HG03135 (cell line): Measurements from ENCODE around the gene SARS2.
A peak's percentile ranks its signal among the peaks of the same experiment; 100 is the strongest.
"Not testable (repeated sequence)": the region's sequence is repeated elsewhere in the genome, so short reads cannot be mapped to it uniquely, and the experiment has no call there.

Source experiments
- ATAC-seq: cut with Tn5 transposase; IDR thresholded peaks from one replicate; pipeline ENCODE4 v1.9.1; 2021; ENCODE audit warnings: mild to moderate bottlenecking, moderate library complexity; ENCODE audit not compliant: unreplicated experiment

The SARS2 gene

DNA sequence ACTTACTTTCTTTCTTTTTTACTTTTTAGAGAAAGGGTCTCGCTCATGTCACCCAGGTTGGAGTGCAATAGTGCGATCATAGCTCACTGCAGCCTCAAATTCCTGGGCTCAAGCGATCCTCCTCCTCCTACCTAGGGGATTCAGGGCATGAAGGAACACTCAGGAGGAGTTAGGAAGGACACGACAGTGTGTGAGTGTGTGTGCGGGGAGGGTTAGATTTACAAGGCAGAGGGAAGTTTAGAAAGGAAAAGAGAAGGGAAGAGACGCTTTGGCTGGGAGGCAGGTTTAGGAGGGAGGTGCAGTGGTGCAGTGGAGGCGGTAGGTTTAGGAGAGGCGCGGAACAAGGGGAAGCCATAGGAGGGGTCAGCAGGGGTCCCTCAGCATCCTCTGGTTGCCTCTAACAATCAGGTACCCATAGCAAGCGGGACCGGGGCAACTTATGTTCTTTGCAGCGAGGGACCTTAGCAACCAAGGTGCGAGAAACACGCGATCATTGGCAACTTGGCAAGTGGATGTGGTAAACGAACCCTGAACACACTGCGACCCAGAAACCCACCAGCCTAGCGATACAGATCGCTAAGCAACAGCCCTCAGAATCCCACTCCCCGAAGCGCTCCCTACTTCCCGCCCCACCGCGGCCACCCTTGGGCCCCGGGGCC, 31.6 kb downstream of the SARS2 start:
- ATAC-seq: no peak

DNA sequence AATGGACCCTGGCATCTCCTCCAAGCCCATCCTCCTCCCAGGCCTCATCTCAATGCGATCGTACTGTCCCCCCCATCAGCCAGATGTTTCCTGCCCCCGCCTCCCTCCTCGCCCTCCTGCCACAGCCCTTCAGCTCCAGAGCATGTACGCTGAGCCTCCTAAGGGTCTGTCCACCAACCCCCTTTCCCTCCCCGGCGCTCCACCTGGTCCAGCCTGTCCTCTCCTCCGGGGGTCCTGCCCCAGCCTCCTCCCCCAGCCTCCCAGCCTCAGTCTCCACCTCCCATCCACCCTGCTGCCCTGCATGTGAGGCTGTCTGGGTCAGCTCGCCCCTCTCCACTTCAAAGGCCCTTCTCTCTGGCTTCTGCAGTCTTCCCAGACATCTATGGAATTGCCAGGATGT, 35.6 kb downstream of the SARS2 start:
- ATAC-seq: no peak

DNA sequence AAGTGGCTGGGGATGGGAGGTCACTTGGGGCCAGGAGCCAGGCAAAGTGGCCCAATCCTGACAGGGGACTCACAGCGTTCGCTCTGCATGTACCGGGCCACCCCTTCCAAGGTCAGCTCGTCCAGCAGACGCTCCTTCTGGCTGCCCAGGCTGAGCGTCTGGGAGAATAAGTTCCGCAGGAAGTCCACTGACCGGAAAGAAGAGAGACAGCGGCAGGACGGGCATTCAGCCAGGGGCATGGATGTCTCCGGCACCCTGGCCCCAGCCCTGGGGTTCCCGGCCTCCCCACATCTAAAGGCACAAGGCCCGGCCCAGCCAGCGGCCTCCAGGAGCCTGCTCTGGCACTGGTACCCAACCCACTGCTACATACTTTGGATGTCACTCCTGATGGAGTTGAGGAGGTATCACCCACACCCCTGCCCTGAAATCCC, 37.2 kb downstream of the SARS2 start:
- no peak for ATAC-seq

DNA sequence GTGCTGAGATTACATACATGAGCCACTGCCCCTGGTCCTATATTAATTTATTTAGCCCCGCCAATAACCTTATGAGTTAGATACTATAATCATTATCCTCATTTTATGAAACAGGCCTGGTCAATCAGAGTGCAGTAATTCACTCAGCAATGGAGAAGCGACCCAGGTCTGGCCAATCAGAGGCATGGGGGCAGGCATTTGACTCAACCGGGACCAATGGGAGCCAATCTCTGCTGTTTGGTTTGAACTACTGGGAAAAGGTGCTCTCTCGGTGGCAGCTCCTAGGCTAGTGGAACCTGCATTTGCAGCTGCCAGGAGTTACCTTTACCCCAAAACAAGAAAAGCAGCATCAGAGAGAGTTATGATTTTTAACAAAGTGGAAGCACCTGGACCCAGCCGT, 37.7 kb downstream of the SARS2 start:
- no peak for ATAC-seq

DNA sequence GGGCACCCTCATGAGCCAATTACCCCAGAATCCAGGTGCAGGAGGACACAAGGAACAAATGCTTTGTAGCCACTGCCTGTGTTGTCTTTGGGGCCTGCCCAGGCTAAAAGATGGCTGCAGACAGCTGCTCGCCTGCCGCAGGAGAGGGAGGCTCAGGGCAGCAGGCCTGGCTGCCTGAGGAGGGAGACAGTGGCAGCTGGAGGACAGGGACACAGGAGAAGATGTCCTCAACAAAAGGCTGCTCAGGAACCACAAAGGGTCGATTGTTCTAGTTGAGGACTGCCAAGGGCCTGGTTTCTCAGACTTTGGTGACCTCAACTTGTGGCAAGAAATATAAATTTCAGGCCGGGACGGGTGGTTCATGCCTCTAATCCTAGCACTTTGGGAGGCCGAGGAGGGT, 38.8 kb downstream of the SARS2 start:
- ATAC-seq: no peak

DNA sequence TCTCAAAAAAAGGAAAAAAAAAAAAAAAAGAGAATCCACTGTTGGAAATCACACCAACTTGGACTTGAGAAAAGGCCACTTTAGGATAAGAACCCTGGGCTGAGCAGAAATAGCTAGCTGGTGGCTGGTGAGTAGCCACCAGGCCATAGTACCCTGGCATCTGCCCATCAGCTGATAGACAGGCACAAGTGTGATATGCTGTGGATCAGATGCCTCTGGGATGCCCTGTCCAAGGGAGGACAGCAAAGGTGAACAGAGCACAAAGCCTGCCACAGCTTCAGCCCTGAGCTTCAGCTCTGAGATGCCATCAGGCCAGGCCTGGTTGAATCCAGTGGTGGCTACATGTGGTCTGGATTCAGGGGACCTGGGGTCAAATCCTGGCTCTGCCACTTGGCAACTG, 39.9 kb downstream of the SARS2 start:
- ATAC-seq: no peak

DNA sequence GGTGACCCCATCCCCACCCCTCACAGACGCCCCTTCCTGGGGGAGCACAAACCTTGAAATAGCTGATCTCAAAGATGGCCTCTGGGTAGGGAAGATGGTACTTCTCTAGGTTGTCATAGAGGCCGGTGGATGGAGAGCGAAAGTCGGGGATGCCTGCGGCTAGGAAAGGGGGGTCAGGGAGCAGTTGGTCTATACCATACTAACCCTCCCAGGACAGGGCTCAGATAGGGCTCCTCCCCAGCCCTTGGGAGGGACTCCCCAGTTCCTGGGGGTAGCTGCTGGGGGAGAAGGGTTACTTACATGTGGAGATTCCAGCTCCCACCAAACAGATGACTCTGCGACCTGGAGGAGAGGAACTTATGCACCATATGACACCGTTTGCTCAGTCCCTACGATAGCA, 40.8 kb downstream of the SARS2 start:
- ATAC-seq: no peak

DNA sequence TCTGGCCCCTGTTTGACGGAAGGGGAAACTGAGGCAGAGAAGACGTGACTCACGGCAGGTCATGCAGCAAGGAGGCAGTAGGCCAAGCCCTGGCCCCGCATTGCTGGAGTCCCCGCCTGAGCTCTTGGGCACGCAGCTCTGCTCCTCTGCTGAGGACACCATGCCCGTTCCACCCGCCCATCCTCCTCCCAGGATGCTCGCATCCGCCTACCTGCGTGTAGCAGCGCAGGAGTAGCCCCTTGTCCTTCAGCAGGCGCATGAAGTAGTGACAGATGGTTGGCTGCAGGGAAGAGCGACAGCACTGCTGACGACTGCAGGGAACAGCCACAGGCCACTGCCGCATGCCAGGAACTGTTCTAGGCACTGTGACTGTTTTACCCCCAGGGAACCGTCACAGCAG, 41.7 kb downstream of the SARS2 start:
- no peak for ATAC-seq

DNA sequence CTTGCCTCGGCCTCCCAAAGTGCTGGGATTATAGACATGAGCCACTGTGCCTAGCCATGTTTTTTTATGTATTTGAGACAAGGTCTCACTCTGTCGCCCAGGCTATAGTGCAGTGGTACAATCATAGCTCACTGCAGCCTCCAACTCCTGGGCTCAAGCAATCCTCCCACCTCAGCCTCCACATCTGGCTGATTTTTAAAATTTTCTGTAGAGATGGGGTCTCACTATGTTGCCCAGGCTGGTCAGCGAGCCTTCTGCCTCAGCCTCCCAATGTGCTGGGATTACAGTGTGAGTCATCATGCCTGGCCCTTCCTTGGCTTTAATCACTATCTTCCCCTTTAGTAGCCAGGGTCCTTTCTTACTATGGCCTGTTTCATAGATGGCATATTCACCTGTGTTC, 45.9 kb downstream of the SARS2 start:
- ATAC-seq: not testable (repeated sequence)

DNA sequence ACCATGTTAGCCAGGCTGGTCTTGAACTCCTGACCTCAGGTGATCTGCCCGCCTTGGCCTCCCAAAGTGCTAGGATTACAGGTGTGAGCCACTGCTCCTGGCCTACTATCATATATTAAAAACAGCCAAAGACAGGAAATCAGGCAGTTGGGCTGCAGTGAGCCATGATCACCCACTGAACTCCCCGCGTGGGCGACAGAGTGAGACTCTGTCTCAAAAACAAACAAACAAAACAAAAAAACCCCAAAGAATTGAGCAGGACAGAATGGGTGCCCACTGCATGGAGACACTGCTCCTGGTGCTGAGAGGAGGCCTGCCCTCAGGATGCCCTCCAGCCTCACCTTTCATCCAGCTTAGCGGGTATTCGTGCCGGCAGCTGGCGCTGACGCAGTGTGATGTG, 47.3 kb downstream of the SARS2 start:
- ATAC-seq: no peak

DNA sequence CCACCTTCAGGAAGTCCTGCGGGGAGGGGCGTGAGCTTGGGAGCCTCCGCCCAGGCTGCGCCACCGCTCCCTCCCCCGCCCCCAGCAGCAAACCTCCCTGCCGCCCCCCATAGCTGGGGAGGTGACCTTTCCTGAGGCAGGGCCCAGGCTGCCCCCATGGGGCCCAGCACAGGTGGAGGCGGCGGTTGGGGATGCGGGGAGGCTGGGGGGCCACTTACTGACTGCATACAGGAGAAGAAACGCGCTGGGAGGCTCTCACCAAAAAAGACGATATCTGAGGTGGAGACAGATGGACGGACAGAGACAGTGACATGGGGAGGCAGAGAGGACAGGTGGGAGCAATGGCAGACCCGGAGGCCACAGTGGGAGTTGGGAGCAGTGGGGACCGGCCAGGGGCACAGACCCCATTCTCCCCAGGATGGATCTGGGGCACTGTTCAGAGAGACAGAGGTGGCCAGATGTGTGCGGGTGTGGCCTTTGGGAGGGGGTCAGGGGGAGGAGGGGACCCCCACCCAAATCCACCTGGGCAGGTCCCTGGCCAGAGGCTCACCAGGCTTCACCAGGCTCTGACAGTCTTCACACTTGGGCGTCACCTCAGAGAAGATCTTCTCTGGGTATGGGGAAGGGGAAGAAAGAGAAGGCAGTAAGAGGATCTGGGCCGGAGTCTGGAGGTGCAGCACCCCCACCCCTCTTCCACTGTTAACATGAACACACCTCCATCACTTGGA, 49.5 kb downstream of the SARS2 start:
- no peak for ATAC-seq

DNA sequence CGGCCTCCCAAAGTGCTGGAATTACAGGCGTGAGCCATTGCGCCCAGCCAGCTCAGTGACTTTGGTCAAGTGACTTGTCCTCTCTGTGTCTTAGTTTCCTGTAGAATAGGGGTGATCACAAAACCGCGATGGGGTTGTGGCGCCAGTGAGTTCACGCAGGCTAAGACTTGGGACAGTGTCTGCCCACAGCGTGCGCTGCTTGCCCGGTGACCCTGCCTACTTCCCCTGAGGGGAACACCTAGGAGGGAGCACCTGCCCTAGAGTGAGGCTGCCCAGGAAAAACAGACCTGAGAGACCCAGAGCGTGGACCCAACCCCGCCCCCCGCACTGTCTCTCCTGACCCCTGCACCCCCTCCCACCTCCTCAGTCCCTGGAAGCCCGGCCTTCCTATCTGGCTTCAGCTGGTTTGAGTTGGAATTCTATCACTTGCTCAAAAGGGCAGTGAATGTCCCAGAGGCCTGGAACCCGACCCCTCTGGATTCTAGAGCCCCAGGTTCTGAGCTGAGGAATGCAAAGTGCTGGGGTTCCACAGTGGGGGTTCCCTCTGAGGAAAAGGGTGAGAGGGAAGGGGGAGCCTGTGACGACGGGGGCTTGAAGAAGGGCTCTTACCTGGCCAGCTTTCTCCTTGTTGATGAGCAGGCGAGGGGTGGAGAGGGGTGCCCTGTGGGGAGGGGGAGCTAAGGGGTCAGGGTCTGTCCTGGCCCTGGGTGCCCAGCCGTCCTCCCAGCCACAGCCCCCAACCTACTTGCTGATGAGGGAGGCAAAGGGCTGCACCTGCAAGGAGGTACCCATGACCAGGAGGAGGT, 50.3 kb downstream of the SARS2 start:
- no peak for ATAC-seq

DNA sequence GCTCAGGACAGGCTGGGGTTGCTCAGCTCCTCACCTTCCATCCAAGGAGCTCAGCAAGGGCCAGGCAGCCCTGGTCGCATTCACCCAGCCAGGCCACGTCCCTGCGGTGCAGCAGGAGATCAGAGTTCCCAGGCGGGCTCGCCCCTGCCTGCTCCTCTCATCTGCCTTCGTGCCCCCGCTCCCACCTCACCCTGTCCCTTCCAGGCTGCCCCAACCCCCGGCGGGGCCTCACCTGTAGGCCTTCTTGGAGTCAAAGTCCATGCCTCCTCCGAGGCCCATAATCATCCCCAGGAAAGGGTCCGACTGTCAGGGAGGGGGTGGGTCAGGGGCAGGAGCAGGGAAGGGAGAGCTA, 51.2 kb downstream of the SARS2 start:
- ATAC-seq: no peak

DNA sequence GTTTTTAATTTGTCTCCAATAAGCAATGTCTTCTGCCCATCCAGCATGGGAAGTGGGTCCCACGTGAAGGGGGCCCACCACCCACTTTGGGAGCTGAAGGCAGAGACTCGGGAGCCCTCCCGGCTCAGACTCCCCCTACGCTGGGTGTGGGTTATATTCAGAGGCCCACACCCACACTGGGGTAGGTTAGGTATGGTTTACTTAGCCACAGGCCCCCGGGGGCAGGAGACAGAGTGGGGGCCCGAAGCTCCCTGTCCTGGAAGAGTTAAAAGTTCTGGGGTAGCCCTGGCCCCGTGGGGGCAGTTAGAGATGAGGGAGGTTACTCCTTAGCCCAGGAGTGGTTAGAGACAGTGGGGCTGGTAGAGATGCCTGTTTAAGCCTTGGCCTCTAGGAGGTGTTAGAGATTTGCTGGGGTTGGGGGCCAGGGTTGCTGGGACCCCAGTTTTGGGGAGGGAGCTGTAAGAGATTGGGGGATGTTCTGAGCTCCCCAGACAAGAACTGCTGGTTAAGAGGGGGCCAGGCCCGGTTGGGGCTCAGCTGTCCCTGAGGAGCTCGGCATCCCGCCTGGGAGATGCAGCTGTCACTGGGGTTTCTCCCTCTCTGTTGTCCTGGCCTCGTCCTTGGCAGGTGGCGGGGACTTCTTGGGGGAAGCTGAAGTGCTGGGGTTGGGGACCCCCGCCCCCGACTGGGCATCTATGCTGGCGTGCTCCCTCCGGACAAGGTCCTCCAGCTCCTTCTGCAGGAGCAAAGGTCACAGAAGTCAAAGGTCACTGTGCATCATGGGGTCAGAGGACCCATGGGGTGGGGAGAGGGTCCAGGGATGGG, 51.8 kb downstream of the SARS2 start:
- ATAC-seq: no peak

DNA sequence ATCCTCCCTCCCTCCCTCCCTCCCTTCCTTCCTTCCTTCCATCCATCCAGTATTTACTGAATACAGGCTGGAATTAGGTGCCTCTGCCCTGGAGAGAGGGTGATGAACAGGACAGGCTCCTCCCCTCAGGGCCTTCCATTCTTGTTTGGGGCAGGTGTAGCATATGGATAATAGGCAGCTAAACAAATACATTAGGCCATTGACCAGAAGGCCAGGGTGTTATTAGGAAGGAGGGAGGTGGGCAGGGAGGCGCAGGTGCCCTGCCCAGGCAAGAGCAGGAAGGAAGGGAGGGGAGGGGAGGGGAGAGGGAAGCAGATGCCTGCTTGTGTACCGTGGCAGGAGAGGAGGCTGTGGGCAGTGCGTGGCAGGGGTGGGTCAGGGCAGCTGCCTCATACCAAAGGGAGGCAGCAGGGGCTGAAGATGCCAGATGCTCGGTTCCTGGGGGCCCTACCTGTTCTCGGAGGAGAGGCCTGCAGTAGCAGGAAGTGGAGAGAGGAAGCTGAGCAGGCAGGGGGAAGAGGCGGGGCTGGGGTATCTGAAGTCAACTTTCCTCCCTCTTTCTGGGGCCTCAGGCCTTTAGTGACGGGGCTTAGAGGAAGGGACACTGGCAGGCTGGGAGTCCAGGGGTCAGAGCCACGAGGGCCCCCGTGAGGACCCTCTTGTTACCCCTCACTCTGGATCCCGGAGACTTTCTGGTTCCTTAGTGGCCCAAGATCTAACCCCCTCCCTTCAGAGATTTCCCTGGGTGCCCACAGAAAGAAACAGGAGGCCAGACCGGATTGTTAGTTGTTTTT, 52.6 kb downstream of the SARS2 start, which contains the start of gene RINL:
TSS of gene RINL (minus strand) at position 495 of the 794 bp plus-strand sequence. CDS start 1,533 bp downstream, outside the sequence.
- ATAC-seq: no peak

DNA sequence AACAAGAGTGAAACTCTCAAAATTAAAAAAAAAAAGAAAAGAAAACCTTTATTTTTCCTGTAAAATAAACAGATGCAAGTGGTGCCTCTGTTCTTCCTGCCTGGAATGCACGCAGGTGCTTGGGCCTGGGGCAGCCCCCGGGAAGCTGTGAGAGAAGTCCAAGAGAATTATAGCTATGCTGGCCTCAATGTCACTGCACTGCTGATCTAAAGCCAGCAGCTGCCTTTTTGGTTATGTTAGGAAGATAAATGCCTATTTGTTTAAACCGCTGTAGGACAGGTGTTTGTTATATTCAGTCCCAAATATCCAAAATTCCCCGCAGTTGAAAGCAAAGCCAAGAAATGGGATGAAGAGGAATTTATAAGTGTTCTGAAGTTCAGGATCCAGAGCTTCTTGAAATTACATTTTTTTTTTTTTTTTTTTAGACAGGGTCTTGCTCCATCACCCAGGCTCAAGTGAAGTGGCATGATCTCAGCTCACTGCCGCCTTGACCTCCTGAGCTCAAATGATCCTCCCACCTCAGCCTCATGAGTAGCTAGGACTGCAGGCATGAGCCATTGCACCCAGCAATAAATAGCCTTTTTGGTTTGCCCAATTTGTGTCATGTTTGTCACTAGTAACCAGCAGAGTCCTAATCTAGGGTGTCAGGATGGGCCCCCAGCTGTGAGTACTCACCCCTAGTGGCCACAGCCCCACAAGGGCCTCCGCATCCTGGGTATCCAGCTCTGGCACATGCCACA, 54.7 kb downstream of the SARS2 start:
- no peak for ATAC-seq

DNA sequence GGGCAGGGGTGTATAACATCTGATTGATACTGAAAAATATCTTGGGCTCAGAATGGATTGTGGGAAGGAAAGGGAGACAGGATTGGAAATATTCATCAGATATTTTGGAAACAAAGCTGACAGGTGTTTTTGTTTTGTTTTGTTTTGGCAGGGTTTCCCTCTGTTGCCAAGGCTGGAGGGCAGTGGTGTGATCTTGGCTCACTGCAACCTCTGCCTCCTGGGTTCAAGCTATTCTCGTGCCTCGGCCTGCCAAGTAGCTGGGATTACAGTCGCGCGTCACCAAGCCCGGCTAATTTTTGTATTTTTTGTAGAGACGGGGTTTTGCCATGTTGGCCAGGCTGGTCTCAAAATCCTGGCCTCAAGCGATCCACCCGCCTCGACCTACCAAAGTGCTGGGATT, 57.2 kb downstream of the SARS2 start:
- ATAC-seq: not testable (repeated sequence)

DNA sequence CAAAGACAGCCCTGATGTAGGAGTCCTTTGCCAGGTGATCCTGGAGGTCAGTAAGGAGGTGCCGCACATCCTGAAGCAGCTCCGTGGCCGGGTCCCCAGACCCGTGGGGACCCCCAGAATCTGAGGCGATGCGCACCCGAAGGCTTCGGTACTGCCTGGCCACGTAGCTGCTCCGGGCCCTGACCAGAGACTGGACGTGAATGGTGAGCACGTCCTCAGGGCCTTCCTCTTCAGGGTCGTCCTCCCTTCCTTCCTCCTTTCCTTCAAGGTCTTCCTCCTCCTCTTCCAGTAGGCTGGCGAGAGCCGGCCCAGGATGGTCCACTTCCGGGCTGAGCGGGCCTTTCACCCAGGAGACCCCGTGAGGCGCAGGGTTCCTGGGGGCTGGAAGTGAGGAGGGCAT, 60.0 kb downstream of the SARS2 start:
- no peak for ATAC-seq

DNA sequence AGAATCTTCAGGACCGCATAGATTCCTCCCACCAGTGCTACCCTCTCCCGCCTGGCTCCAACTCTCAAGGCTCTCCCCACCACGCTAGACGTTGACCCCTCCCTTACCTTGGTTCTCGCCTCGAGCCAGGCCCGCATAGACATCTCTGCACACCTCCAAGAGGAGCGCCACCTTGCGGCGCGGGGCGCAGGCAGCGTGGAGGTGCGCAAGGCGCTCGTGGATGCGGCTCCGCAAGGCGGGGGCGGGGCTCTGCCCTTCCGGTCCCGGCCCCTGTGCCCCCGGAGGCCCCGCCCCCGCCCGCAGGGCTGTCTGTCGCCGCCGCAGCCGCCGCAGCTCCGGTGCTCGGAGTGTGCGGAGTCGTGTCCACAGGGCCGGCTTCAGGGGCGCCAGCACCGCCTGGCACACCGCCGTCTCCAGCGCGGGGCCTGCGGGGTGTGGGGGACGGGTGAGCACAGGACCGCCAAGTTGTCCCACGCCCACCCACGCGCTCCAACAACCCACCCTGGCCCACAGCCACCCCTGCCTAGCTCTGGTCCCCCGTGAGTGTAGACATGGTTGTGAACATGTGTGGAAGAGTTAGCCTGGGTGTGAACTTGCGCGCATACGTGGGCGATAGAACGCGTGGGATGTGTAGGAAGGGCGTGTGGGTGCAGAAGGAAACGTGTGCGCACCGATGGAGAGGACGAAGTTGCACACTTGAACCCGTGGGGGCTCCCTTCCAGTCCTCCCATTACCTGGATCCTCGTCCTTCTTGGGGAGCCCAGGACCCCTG, 60.5 kb downstream of the SARS2 start:
- peak; percentile 73 for ATAC-seq
